RPMI8226 (cell line): Measurements from ENCODE around the gene RAB30.
A peak's percentile ranks its signal among the peaks of the same experiment; 100 is the strongest.
"Not testable (repeated sequence)": the region's sequence is repeated elsewhere in the genome, so short reads cannot be mapped to it uniquely, and the experiment has no call there.

Experiments
- DNase-seq: peaks from one replicate; pipeline ENCODE4 v3.0.0-alpha.2; 2015

The RAB30 gene

DNA sequence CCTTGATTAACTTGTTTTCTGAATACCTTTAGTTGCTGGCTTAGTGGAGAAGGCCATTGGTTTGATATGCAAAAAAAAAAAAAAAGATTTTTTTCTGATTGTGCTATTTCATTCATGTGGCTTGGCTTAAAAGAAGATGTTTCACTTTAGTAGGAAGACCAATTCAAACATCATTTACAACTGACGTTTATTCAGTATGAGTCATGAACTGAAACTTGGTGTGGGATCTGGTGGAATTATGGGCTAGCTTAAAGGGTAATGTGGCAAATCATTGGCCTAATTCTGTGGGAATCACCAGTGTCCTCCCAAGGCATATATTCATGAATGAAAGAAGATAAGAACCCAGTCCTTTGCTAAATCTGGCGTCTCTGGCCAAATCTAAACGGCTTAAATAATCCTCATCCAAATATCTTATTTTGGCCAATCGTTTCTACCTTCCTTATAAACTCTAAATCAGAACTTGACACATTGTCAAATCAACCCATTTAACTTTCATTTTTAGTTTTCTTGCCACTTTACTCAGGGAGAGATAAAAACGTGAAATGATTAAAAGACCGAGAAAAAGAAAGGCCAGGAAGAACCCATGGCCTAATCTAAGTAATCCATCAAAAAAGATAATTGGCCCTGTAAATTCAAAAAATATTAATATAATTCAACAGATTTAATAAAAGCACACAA lies 93.1 kb downstream of the RAB30 start:
- no peak for DNase-seq

DNA sequence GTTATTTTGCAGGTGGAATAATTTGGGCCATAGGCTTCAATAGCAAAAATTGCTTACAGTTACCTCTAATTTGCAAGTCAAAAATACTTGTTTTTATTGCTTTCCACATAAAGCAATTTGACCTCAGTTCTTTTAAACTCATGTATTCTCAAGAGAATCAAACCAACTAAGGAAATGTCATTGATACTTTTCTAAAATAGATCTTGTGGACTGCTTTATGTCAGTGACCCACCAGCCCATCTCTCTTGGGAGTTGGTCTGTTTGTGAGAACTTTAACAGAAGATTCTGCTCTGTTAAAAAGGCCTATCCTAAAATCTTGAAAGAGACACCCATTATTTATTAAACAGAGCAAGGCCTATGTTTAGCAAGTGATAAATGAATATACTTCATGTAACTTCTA lies 94.9 kb downstream of the RAB30 start:
- no peak for DNase-seq

DNA sequence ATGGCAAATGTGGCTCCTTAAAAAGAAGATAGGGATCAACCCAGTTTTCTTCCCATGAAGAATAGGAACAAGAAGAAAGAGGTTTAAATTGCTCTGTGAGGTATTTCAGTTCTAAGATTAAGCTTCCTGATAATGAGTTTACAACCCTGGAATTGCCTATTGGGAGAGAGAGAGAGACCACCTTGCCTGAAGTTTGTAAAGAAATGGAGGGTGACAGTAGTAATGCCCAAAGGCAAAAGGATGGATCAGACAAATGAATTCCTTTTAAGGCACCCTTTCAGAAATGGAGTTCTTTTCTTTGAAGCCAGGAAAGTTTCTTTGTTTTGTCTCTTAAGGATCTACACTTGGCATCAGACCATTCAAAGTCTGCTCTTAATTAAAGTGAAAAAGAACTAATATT lies 95.8 kb downstream of the RAB30 start:
- DNase-seq: no peak

DNA sequence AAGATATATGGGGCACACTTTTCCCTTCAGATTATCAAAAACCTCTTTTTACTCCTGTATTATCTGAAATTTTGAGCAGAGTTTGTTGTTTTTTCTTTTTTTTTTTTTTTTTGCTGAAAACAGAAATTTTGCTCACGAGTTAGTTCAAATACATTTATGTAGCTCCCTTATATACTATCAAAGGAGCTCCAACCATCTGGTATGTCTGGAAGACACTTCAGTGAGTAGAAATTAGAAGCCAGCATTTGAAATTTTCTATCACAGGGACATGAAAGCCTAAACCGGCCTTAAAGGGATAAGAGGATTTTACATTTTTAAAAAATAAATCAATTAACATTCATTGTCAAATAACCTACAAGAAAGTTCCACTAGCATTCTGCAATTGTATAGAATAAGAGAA lies 96.8 kb downstream of the RAB30 start:
- no peak for DNase-seq

DNA sequence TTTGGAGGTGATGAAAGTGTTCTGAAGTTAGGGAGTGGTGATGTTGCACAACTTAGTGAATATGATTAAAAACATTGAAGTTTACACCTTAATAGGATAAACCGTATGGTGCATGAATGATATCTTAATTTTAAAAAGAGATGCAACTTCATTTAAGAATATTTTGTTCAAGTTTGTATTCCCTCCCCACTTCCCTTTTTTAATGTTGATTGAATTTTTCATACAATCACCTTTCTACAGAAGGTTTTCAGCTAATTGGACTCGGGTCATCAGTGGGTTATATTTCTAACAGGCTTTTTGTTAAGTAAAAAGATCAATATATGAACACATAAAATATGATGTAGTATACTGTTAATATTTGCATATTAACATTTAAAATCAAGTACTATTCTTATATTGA lies 97.6 kb downstream of the RAB30 start:
- DNase-seq: no peak

DNA sequence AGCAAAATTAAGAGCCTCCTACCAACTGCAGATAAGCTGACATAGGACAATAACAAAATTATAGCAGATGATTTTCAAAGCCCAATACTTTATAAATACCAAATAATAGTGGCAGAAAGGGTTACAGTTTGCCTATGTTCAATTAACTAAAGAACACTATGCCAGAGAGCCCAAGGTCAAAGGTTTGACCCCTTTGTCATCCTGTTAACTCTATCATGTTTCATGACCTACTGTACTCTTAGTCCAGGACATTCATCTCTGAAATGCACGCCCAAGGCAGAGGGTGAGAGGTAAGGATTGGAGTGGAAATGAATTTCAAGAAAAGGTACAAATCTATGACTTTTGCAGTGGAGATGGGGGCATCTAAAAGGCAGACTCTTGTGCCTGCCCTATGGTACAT lies 99.6 kb downstream of the RAB30 start:
- DNase-seq: no peak

DNA sequence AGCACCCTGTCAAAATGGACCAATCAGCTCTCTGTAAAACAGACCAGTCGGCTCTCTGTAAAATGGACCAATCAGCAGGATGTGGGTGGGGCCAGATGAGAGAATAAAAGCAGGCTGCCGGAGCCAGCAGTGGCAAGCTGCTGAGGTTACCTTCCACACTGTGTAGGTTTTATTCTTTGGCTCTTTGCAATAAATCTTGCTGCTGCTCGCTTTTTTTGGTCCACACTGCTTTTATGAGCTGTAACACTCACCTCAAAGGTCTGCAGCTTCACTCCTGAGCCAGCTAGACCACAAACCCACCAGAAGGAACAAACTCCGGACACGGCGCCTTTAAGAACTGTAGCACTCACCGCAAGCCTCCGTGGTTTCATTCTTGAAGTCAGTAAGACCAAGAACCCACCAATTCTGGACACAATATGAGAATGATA lies 100.2 kb downstream of the RAB30 start:
- not testable (repeated sequence) for DNase-seq

DNA sequence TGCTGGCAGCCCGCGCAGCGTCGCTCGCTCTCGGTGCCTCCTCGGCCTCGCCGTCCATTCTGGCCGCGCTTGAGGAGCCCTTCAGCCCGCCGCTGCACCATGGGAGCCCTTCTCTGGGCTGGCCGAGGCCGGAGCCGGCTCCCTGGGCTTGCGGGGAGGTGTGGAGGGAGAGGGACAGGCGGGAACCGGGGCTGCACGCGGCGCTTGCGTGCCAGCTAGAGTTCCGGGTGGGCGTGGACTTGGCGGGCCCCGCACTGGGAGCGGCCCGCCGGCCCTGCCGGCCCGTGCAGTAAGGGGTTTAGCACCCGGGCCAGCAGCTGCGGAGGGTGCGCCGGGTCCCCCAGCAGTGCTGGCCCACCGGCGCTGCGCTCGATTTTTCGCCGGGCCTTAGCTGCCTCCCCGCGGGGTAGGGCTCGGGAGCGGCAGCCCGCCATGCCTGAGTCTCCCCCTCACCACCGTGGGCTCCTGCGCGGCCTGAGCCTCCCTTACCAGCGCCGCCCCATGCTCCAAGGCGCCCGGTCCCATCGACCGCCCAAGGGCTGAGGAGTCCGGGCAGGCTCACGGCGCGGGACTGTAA lies 101.1 kb downstream of the RAB30 start:
- DNase-seq: not testable (repeated sequence)

DNA sequence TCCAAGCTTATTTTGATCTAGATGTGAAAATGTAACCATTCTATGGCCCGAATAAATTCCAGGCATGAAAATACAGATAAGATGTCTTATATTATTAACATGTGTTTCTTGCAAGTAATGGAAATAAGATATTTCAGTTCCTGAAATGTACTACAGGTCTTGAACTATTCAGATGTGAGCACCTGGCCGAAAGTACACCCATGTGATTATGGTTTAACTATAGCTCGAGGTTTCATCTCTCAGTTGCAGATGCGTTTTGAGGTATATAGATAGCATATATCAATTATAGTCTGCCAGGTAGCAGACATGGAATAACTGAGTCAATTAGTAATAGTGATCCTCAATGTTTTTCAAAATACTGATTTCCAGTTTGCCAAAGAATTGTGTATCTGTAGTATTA lies 101.9 kb downstream of the RAB30 start:
- DNase-seq: peak; percentile 82

DNA sequence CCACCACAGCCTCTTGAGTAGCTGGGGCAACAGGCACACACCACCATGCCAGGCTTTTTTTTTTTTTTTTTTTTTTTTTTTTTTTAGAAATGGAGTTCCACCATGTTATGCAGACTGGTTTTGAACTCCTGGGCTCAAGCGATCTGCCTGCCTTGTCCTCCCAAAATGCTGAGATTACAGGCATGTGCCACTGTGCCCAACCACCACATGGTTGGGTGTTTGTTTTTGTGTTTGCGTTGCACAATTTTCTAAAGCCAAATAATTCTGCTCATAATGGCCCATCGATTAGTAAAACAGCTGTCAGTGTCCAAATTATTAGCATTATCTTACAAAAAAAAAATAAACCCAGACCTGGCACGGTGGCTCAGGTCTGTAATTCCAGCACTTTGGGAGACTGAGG lies 104.3 kb downstream of the RAB30 start:
- DNase-seq: no peak

DNA sequence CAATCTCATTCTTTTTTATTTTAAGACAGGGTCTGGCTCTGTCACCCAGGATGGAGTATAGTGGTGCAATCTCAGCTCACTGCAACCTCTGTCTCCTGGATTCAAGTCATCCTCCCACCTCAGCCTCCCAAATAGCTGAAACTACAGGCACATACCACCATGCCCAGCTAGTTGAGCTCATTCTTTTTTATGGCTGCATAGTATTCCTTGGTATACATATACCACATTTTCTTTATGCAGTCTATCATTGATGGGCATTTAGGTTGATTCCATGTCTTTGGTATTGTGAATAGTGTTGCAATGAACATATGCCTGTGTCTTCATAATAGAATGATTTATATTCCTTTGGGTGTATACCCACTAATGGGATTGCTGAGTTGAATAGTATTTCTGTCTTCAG lies 109.7 kb downstream of the RAB30 start:
- not testable (repeated sequence) for DNase-seq

DNA sequence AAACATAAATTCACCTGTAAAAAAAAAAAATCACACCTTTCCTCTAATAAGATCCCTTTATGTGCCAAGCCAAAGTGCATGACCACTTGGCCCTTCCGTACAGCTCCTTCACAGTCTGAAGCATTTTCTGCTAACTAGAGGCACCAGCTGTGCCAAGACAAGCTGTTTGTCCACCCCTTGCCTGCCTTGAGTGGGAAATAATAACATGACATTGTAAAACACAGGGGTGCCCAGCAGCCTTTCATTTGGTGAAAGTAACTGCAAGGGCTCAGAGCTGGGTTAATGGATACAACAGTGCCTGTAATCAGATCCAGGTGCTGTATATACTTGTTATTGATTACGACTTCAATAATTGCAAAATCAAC lies 110.9 kb downstream of the RAB30 start:
- DNase-seq: peak; percentile 49

DNA sequence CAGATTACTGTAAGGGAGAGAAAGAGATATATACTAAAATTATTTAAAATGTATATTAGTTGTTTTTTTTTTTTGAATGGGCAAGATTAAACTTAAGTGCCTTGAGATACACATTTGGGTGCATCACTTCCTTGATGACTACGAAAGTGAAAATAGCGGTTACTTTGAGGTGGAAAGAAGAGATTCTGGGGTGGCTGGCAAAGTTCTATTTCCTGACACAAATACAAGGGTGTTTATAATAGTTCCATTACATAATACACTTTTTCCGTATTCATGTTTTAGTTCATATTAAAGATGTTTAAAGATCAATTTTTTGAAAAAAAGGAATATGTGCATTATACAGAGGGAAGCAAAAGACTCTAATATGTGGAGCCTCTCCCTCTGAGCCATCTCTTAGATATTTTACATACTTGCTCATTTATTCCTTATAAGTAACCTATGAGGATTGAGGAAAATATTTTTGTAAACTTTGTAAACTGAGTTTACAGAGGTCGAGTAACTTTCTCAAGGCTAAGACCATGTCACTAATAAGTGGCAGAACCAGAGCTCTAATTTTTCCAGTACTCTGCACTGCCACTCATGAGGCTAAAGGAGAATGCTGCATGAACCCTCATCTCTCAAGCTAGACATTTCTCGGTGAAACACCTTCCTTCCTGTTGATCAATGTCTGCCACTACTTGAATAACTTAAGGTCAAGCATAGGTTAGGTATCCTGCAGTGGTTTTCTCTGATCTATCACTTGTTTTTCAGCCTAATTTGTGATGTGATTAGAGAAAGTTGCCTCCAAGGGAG lies 111.5 kb downstream of the RAB30 start:
- peak; percentile 72 for DNase-seq

DNA sequence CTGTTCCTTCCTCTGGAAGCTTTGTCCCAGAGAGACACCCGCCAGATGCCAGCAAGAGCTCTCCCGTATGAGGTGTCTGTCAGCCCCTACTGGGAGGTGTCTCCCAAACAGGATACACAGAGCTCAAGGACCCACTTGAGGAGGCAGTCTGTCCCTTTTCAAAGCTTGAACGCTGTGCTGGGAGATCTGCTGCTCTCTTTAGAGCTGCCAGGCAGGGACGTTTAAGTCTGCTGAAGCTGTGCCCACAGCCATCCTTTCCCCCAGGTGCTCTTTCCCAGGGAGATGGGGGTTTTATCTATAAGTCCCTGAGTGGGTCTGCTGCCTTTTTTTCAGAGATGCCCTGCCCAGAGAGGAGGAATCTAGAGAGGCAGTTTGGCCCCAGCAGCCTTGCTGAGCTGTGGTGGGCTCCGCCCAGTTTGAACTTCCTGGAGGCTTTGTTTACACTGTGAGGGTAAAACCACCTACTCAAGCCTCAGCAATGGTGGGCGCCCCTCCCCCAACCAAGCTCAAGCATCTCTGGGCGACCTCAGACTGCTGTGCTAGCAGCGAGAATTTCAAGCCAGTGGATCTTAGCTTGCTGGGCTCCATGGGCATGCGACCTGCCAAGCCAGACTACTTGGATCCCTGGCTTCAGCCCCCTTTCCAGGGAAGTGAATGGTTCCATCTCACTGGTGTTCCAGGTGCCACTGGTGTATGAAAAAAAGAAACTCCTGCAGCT lies 115.8 kb downstream of the RAB30 start:
- peak; percentile 45 for DNase-seq

DNA sequence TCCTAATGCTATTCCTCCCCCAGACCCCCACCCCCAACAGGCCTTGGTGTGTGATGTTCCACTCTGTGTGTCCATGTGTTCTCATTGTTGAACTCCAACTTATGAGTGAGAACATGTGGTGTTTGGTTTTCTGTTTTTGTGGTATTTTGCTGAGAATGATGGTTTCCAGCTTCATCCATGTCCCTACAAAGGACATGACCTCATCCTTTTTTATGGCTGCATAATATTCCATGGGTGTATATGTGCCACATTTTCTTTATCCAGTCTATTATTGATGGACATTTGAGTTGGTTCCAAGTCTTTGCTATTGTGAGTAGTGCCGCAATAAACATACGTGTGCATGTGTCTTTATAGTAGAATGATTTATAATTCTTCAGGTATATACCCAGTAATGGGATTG lies 121.2 kb downstream of the RAB30 start:
- DNase-seq: not testable (repeated sequence)

DNA sequence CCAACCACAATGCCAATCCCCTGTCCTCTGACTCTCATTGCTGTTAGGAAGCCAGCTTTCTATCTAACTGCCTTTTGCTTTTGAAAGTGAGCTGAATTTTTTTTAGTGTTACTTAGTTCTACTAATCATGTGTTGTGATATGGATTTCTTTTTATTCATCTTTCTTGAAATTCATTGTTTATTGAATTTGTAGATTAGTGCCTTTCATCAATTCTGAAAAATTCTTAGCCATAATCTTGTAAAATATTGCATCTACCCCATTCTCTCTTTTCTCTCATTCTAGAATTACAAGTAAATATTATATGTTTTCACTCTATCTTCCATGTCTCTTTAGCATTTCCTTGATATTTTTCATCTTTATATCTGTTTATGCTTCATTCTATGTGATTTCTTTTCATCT lies 122.3 kb downstream of the RAB30 start:
- DNase-seq: no peak

DNA sequence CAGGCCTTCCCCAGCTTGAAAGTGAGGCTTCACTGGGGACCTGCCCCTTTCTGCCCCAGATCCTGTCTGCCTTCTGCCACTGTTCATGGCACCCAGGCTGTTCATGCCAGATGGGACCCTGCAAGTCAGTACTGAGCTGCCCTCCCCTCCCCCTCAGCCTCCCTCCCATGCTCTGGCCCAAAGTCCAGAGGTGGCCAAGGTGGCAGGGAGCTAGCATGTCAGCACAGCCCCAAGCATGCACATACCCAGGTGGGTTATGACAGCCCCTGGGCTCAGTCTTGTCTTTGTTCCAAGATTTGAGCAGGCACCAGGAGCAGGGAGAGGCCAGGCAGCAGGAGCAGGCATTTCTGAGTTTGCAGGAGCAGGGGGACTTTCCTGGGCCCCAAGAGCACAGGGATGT lies 126.0 kb downstream of the RAB30 start:
- no peak for DNase-seq

DNA sequence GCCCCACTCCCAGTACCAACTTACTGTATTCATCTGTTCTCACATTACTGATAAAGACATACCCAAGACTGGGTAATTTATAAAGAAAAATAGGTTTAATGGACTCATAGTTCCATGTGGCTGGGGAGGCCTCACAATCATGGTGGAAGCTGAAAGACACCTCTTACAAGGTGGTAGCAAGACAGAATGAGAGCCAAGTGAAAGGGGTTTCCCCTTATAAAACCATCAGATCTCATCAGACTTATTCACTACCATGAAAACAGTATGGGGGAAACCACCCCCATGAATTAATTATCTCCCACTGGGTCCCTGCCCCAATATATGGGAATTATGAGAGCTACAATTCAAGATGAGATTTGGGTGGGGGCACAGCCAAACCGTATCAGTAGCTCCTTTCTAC lies 126.7 kb downstream of the RAB30 start:
- not testable (repeated sequence) for DNase-seq

DNA sequence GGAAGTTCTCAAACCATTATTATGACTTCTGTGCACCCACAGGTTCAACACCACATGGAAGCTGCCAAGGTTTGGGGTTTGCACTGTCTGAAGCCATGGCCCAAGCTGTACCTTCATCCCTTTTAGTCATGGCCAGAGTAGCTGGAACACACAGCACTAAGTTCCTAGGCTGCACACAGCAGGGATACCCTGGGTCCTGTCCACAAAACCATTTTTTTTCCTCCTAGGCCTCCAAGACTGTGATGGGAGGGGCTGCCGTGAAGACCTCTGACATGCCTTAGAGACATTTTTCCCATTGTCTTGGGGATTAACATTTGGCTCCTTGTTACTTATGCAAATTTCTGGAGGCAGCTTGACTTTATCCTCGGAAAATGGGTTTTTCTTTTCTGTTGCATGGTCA lies 127.5 kb downstream of the RAB30 start:
- no peak for DNase-seq

DNA sequence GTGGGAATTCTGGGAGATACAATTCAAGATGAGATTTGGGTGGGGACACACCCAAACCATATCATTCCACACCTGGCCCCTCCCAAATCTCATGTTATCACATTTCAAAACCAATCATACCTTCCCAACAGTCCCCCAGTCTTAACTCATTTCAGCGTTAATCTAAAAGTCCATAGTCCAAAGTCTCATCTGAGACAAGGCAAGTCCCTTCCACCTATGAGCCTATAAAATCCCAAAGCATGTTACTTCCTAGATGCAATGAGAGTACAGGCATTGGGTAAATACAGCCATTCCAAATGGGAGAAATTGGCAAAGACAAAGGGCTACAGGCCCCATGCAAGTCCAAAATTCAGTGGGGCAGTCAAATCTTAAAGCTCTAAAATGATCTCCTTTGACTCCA lies 128.3 kb downstream of the RAB30 start:
- not testable (repeated sequence) for DNase-seq

DNA sequence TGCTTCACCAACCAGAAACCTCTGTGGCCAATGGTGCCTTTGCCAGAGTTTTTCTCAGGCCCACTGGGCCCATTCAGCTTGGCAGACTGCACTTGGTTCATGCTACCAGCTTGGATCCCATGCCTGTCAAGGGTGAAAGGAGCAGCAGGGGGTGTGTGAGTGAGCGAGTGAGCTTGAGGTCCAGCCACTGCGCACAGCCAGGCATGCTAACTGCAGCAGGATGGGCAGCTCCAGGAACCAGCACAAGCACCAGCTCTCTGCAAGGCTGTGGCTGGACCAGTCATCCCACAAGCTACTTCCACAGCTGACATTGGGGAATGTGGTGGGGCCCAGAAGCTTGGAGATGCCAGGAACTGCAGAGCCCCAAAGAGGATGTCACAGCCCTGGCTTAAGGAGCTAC lies 129.3 kb downstream of the RAB30 start:
- no peak for DNase-seq

DNA sequence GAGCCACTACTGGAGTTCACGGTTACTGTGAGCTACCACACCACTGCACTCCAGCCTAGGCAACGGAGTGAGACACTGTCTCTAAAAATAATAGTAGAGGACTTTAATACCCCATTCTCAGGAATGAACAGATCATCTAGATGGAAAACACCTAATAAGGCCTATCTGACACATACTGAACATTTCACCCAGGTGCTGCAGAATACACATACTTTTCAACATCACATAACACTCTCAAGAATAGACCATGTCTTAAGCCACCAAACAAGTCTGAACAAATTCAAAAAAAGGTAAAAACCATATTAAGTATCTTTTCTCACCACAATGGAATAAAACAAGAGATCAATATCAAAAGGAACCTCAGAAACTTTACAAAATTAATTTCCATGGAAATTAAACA lies 132.2 kb downstream of the RAB30 start:
- DNase-seq: no peak

DNA sequence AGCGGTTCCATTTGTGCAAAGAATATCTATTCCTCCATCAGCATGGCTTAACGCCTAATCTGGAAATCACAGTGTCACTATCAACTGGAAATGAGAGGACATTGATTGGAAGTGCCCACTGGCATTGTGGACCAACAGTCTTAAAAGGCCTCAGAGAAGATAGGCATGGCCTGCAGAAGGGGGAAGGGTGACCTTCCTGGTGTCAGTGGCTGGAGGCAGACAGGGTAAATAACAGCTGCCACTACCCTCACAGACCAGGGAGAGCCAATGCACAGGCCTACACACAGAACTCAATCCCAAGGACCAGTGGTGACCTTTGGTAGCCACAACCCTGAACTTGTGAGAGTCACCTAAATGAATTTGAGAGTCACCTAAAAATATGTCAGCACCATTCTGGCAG lies 134.1 kb downstream of the RAB30 start:
- DNase-seq: no peak

DNA sequence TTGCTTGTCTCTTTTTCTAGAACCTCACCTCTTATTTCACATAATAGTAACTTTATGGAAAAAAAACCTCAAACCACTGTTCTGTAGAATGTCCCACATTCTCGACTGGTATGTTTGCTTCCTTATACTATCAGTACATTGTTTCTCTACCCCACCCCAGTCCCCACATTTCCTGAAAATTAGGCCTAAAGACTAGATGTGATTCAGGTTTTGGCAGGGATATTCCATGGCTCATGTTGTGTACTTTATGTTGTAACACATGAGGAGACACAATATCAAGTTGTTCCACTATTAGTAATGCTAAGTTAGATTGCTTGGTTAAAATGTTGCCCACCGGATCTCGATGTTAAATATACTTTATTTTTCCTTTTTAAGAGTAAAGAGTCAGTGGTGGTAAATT lies 135.4 kb downstream of the RAB30 start:
- no peak for DNase-seq
